ENCODE data around the gene PELI1. TPM values are rescaled to one million over a fixed set of nuclear protein-coding genes. Genes with fewer than 3 reads are reported as not detected.
"Not testable (repeated sequence)": the region's sequence is repeated elsewhere in the genome, so short reads cannot be mapped to it uniquely, and the experiment has no call there.

Gene PELI1
- total RNA-seq, 4 donors from 2014 or later: 18.4 to 31.0 (median 24.6) TPM

- TF ChIP-seq POLR2A (IDR thresholded peaks at IDR 0.05) (no peak), CTCF (IDR thresholded peaks at IDR 0.05) (no peak), EP300 (IDR thresholded peaks at IDR 0.05) (no peak)
- Histone ChIP-seq H3K27me3 (no peaks in the 10 kb centered on the region), H3K27ac (no peak overlapping the region), H3K36me3 (no peaks in the 10 kb centered on the region), H3K4me3 (no peak overlapping the region), H3K9me3 (no peaks in the 10 kb centered on the region), H3K4me1 (peaks cover 0 to 4% (median 0%) of the 10 kb centered on the region in 4 donors)
- WGBS, 2 donors: 89 to 93% methylated on average over 1 of the region's 1 CpG
- no peak for DNase-seq (ENCODE audit: low spot score in 2 of 2)
Observed at GRCh38 chr2:64080179-64080578, 64.0 kb downstream of the PELI1 start.

- not testable (repeated sequence) for H3K4me3 ChIP-seq; H3K27me3 ChIP-seq; H3K9me3 ChIP-seq; DNase-seq (ENCODE audit: low spot score in 2 of 2); H3K4me1 ChIP-seq; H3K27ac ChIP-seq; H3K36me3 ChIP-seq
- 93 to 97% methylated on average over 6 of the region's 6 CpGs for WGBS, 2 donors
Observed at GRCh38 chr2:64079688-64080087, 64.5 kb downstream of the PELI1 start.

- not testable (repeated sequence) for H3K27ac ChIP-seq; H3K4me3 ChIP-seq; H3K36me3 ChIP-seq; H3K9me3 ChIP-seq; H3K27me3 ChIP-seq; H3K4me1 ChIP-seq; DNase-seq (ENCODE audit: low spot score in 2 of 2)
- 82 to 90% methylated on average over 7 of the region's 7 CpGs for WGBS, 2 donors
Observed at GRCh38 chr2:64076828-64077227, 67.4 kb downstream of the PELI1 start.

GRCh38 chr2:64074616-64075015 lies 69.6 kb downstream of the PELI1 start:
- not testable (repeated sequence) for H3K36me3 ChIP-seq; H3K27me3 ChIP-seq; H3K9me3 ChIP-seq; H3K27ac ChIP-seq; H3K4me1 ChIP-seq; DNase-seq (ENCODE audit: low spot score in 2 of 2); H3K4me3 ChIP-seq
- 91 to 96% methylated on average over 6 of the region's 6 CpGs for WGBS, 2 donors

GRCh38 chr2:64067326-64067725 lies 76.9 kb downstream of the PELI1 start:
- peaks cover 0 to 8% (median 3%) of the 10 kb centered on the region in 4 donors for H3K4me1 ChIP-seq
- H3K27me3 ChIP-seq: no peaks in the 10 kb centered on the region
- no peaks in the 10 kb centered on the region for H3K9me3 ChIP-seq
- no peaks in the 10 kb centered on the region for H3K36me3 ChIP-seq
- TF ChIP-seq EP300 (IDR thresholded peaks at IDR 0.05) (no peak), CTCF (IDR thresholded peaks at IDR 0.05) (no peak), POLR2A (IDR thresholded peaks at IDR 0.05) (no peak)
- WGBS, 2 donors: 13 to 47% methylated on average over 1 of the region's 1 CpG
- H3K4me3 ChIP-seq: no peak overlapping the region
- no peak for DNase-seq (ENCODE audit: low spot score in 2 of 2)
- H3K27ac ChIP-seq: no peak overlapping the region

- no peaks in the 10 kb centered on the region for H3K27me3 ChIP-seq
- no peak for DNase-seq (ENCODE audit: low spot score in 2 of 2)
- H3K4me3 ChIP-seq: no peak overlapping the region
- no peaks in the 10 kb centered on the region for H3K36me3 ChIP-seq
- 88 to 90% methylated on average over 6 of the region's 6 CpGs for WGBS, 2 donors
- peak overlapping the region in 2 of 4 donors; percentile 70 to 77 for H3K27ac ChIP-seq
- peaks cover 0 to 8% (median 3%) of the 10 kb centered on the region in 4 donors for H3K4me1 ChIP-seq
- H3K9me3 ChIP-seq: no peaks in the 10 kb centered on the region
- TF ChIP-seq POLR2A (IDR thresholded peaks at IDR 0.05) (no peak), EP300 (IDR thresholded peaks at IDR 0.05) (no peak), CTCF (IDR thresholded peaks at IDR 0.05) (no peak)
Observed at GRCh38 chr2:64065516-64065915, 78.7 kb downstream of the PELI1 start.

GRCh38 chr2:64063924-64064331 lies 80.3 kb downstream of the PELI1 start:
- TF ChIP-seq EP300 (IDR thresholded peaks at IDR 0.05) (no peak), CTCF (IDR thresholded peaks at IDR 0.05) (no peak), POLR2A (IDR thresholded peaks at IDR 0.05) (no peak)
- DNase-seq (ENCODE audit: low spot score in 2 of 2): no peak
- Histone ChIP-seq H3K4me1 (peaks cover 0 to 8% (median 3%) of the 10 kb centered on the region in 4 donors), H3K36me3 (no peaks in the 10 kb centered on the region), H3K9me3 (no peaks in the 10 kb centered on the region), H3K27me3 (no peaks in the 10 kb centered on the region), H3K4me3 (no peak overlapping the region), H3K27ac (peak overlapping the region in 3 of 4 donors; percentile 47 to 77 (median 70))
- WGBS, 2 donors: 32 to 42% methylated on average over 4 of the region's 4 CpGs
